GM19397 (cell line): ENCODE measurements around the gene ZNF514.
"Not testable (repeated sequence)": the region's sequence is repeated elsewhere in the genome, so short reads cannot be mapped to it uniquely, and the experiment has no call there.

ENCODE experiments used
- ATAC-seq: cut with Tn5 transposase; IDR thresholded peaks from one replicate; pipeline ENCODE4 v1.9.1; 2021; ENCODE audit warnings: mild to moderate bottlenecking, moderate library complexity; ENCODE audit not compliant: unreplicated experiment

ZNF514 gene

DNA sequence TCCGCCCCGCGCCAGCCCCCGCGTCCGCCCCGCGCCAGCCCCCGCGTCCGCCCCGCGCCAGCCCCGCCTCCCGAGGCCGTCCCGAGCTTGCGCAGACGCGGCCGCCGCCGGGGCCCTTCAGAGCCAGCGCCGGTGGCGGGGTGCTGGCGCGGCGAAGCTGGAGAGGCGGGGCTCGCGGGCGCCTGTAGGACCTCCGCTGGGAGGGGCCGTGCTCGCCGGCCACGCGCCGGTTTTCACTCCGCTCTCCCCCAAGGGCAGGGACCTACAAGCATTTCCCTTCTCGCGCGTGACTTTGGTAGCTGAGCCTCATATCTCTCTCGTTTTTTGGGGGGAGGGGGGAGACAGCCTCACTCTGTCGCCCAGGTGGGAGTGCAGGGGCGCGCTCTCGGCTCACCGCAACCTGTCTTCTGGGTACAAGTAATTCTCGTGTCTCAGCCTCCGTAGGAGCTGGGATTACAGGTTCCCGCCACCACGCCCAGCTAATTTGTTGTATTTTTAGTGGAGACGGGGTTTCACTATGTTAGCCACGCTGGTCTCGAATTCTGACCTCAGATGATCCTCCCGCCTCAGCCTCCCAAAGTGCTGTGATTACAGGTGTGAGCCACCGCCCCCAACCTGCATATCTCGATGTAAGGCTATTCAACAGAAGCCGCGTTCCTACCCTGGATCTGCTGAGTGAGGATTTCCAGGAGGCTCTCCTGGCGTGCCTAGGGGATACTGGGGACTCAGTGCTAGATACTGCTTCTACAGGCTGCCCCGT lies at the start of gene ZNF514:
ZNF514 (minus strand) TSS at position 159 of the 760 bp plus-strand sequence. CDS start 6,595 bp downstream, outside the sequence.
- ATAC-seq: peak; percentile 95

GRCh38 chr2:95208106-95208505 lies 48.5 kb upstream of the ZNF514 start:
- no peak for ATAC-seq

- ATAC-seq: peak; percentile 98
Observed at GRCh38 chr2:95207111-95207961, 47.7 kb upstream of the ZNF514 start, which contains the start of gene ZNF892. Gene ZNF892, plus strand, starts transcription at chr2:95207521. Its CDS starts 295 bp downstream, at chr2:95207816.

- no peak for ATAC-seq
Observed at GRCh38 chr2:95206096-95206495, 46.4 kb upstream of the ZNF514 start.

DNA sequence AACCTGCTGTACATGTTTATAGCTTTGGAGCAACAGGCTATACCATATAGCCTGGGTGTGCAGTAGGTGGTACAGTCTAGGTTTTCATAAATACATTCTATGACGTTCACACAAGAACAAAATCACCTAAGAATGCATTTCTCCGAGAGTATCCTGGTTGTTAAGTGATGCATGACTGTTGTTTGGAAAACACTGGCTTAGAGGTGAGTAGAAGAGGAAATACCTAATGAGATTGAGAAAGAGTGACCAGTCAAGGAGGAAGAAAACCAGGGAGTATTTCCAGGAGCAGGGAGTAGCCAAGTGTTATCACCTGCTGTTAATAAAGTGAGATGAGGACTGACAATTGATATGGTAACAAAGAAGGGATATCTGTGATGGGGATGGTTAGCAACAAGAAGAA lies 44.7 kb upstream of the ZNF514 start:
- ATAC-seq: no peak

DNA sequence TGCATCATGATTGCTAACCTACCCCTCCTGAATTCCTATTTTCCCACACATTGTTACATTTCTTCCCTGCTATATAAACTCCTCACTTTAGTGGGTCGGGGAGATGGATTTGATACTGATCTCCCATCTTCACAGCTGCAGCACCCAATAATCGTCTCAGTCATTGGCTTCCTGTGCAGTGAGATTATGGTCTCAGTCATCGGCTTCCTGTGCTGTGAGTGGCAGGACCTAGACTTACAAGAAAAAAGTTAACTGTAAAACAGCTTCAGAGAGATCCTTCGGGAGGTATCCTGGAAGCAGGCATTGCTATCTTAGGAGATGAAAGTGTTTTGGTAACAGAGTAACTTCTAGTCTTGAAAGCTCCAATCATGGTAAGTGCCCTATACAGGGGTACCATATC lies 44.3 kb upstream of the ZNF514 start:
- ATAC-seq: no peak

DNA sequence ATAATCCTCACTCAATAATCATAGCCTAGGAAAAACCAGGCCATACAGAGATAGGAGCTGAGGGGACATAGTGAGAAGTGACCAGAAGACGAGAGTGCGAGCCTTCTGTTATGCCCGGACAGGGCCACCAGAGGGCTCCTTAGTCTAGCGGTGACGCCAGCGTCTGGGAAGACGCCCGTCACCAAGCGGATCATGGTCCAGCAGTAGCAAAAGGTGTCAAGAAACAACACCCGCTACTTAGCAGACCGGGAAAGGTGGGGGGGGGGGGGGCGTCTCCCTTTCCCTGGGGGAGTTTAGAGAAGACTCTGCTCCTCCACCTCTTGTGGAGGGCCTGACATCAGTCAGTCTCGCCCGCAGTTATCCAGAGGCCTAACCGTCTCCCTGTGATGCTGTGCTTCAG lies 33.3 kb upstream of the ZNF514 start:
- not testable (repeated sequence) for ATAC-seq

DNA sequence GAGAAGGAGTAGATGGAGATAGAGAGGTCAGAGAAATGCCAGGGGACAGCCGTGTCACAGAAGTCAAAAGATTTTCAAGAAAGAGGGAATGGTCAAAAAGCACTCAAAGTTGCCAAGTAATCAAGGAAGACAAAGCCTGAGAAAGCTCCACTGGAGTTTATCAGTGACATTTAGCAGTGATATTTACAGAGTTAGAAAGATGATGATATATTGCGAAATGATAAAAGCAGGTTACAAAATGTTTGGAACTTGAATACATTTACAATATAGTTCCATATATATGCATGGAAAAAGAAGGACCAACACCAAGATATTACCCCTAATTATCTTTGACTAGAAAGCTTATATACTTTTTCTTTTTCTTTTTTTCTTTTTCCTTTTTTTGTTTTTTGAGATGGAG lies 26.3 kb upstream of the ZNF514 start:
- no peak for ATAC-seq

- ATAC-seq: no peak
Observed at GRCh38 chr2:95185197-95185596, 25.5 kb upstream of the ZNF514 start.

DNA sequence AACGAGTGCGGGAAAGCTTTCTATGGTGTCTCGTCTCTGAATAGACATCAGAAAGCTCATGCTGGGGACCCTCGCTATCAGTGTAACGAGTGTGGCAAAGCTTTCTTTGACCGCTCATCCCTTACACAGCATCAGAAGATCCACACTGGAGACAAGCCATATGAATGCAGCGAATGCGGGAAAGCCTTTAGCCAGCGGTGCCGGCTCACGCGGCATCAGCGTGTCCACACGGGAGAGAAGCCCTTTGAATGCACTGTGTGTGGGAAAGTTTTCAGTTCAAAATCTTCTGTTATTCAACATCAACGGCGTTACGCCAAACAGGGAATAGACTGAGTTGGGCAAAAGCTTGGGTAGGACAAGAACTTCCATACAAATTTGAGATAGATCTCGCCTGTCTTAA lies 22.1 kb upstream of the ZNF514 start:
- no peak for ATAC-seq

- no peak for ATAC-seq
Observed at GRCh38 chr2:95179451-95179850, 19.8 kb upstream of the ZNF514 start.

DNA sequence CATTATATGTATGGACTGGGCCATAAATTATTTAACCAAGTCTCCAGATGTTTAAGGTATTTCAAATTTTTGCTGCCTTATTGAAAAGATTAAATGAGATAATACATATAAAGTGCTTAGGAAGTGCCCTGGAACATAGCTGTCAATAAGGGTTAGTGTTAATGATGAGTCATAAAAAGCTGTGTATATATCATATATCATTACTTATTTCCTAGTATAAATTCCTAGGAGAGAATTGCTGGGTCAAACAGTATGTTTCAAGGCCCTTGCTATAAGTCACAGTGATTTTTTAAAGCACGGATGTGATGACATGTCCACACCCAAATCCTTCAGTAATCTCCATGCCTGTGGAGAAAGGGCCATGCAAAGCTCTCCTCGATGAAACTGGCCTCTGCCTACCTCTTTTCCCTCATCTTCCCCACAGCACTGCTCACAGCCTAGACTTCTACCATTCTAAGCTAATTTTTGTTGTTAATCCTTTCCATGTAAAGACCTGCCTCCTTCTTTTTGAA lies 14.4 kb upstream of the ZNF514 start:
- no peak for ATAC-seq

DNA sequence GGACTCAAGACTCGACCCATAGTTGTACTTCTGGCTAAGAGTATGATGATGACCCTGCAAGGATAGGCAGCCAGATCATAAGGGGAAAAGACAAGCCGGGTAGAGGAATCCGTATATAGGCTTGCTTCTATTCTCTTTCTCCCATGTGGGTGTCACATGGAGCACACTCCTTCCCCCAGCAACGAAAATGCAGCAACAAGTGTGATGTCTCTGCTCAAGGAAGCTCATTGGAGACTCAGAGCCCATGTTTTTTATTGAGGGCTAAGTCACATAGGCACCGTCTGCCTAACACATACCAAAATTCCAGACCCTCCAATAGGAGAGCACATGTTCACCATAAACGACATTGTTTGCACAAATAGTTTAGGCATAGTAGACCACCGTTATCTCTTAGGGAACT lies 12.3 kb upstream of the ZNF514 start:
- no peak for ATAC-seq

- peak; percentile 13 for ATAC-seq
Observed at GRCh38 chr2:95166065-95166763, 6.6 kb upstream of the ZNF514 start.

- ATAC-seq: peak; percentile 94
Observed at GRCh38 chr2:95165371-95166064, 5.9 kb upstream of the ZNF514 start, which contains the start of gene ZNF2. Gene ZNF2, plus strand, starts transcription at chr2:95165809. Its CDS starts 10,418 bp downstream, at chr2:95176227.

DNA sequence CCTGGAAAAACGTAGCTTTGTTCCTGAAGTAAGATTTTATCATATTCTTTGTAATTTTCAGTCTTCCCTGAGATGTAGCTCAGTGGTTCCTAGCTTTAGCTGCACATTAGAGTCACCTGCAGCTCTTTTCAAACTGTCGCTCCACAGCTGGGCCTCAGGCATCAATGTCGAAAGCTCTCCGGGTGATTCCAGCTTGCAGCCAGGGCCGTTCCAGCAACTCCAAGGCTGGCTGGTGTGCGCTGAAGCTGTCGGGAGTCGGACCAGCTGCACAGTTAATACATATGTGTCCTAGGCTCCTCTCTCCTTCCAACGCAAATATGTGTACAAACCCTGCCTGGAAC lies 5.4 kb upstream of the ZNF514 start:
- ATAC-seq: peak; percentile 5

GRCh38 chr2:95158891-95159619 lies 593 bp downstream of the ZNF514 start:
- ATAC-seq: peak; percentile 49

DNA sequence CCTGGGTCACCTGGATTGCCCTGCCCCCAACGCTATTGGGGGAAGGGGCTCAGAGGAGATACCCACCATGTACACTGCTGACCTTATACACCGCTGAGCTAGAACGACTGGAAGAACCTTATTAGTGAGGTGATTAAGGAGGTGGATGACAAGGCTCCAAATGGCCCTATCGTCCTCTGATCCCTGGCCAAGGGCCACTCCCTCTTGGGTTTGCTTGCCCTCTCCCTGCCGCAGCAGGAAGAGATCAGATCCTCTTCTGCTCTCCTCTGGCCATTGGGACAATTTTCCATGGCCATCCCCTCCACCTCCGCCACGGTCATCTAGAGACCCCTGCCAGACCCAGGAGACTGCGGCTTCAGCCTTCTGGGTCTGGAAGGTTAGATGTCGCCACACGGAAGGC lies 1.2 kb downstream of the ZNF514 start:
- ATAC-seq: no peak

- no peak for ATAC-seq
Observed at GRCh38 chr2:95149397-95149984, 10.2 kb downstream of the ZNF514 start.
